Gastroesophageal sphincter (tissue), 4 donors: Measurements from ENCODE around the gene DENND2C. TPM values are rescaled to one million over a fixed set of nuclear protein-coding genes. Genes with fewer than 3 reads are reported as not detected.

Experiments used
- ATAC-seq: fragments of 150-250 bp; one replicate; pipeline ENCODE4 v1.9.1; 2016; ENCODE audit warnings: mild to moderate bottlenecking, moderate library complexity
- H3K27ac ChIP-seq, 4 donors: fragments of 200-600 bp; sonication (generic) in 3 of 4; 1 replicate in 3 of 4; 2 replicates in 1 of 4; pipeline ENCODE4 v1.5.1; 2016 to 2019
- H3K27me3 ChIP-seq: fragments of 200-600 bp; sonication (generic); one replicate; pipeline ENCODE4 v1.5.1; 2019
- H3K36me3 ChIP-seq, 2 donors: fragments of 200-600 bp; sonication (generic); one replicate each; pipeline ENCODE4 v1.5.1; 2019; ENCODE audit warnings: control low read depth in 1 of 2
- H3K4me1 ChIP-seq, 3 donors: fragments of 200-600 bp; sonication (generic); 1 replicate in 2 of 3; 2 replicates in 1 of 3; pipeline ENCODE4 v1.5.1; 2016 to 2019; ENCODE audit warnings: control low read depth in 2 of 3
- H3K4me3 ChIP-seq, 2 donors: fragments of 200-600 bp; sonication (generic); one replicate each; pipeline ENCODE4 v1.5.1; 2019; ENCODE audit warnings: mild to moderate bottlenecking in 1 of 2, moderate library complexity in 1 of 2
- H3K9me3 ChIP-seq, 3 donors: fragments of 200-600 bp; sonication (generic); one replicate each; pipeline ENCODE4 v1.5.1; 2017 to 2019; ENCODE audit warnings: control low read depth in 2 of 3
- CTCF ChIP-seq, 4 experiments: fragments of 200-600 bp in 2 of 4; fragments of 450-650 bp in 2 of 4; sonication (generic) in 1 of 4; IDR thresholded peaks; one replicate each; pipeline ENCODE4 v1.5.1; 2017 to 2019; ENCODE audit warnings: antibody characterized with exemption in 4 of 4, mild to moderate bottlenecking in 2 of 4, moderate library complexity in 2 of 4
- EP300 ChIP-seq: sonication (generic); formaldehyde crosslinking; IDR thresholded peaks from one replicate; pipeline ENCODE4 v1.6.1; 2017; ENCODE audit warnings: antibody characterized with exemption, mild to moderate bottlenecking
- POLR2A ChIP-seq, 2 donors: fragments of 450-650 bp; IDR thresholded peaks; one replicate each; pipeline ENCODE4 v1.6.1; 2017; ENCODE audit warnings: antibody characterized with exemption in 2 of 2, mild to moderate bottlenecking in 2 of 2, moderate library complexity in 1 of 2
- POLR2AphosphoS5 ChIP-seq: sonication (generic); formaldehyde crosslinking; IDR thresholded peaks from one replicate; pipeline ENCODE4 v1.6.1; 2017; ENCODE audit warnings: antibody characterized with exemption
- WGBS, 2 donors: methylation state at CpG; one replicate each; pipeline ENCODE4 v1.1.5; 2018; ENCODE audit warnings: low coverage in 1 of 2; 5-methylcytosine and 5-hydroxymethylcytosine counted together
- total RNA-seq, 4 donors: library from RNA; depleted of rRNA; stranded (reverse); fragments of >200 nt; gene quantifications; one replicate each; pipeline ENCODE4 v1.1.0, GENCODE V29; 2016

Gene DENND2C
- total RNA-seq, 4 donors from 2014 or later, result 2.8 to 5.3 (median 2.9) TPM

DNA sequence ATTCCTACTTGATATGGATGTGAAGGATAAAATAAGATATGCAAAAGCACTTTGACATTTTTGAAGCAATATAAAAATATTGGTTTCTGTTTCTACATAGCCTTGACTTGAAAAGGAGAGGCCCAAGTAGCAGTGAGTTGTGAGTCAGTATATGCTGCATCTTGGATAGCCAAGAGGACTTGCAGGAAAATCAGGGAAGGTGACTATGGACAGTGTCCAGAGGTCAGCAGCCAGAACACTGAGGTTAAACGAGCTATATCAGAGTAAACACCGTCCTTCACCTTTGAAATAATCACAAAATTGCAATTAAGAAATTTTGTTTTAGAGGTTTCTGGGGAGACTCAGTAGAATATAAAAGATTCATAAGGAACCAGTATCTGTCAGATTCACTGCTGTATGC, 32.1 kb upstream of the DENND2C start:
- H3K36me3 ChIP-seq, result peaks cover 4 to 18% of the 10 kb centered on the region in 2 donors
- no peak overlapping the region for H3K27ac ChIP-seq
- no peak overlapping the region for H3K4me3 ChIP-seq
- TF ChIP-seq EP300 (no peak), POLR2A (IDR thresholded peaks at IDR 0.05) (no peak), POLR2AphosphoS5 (no peak), CTCF (IDR thresholded peaks at IDR 0.05) (no peak)
- no peak for ATAC-seq
- H3K4me1 ChIP-seq, result no peaks in the 10 kb centered on the region
- H3K9me3 ChIP-seq, result no peaks in the 10 kb centered on the region
- H3K27me3 ChIP-seq, result no peaks in the 10 kb centered on the region
- 49 to 68% methylated on average over 2 of the region's 2 CpGs for WGBS, 2 donors

DNA sequence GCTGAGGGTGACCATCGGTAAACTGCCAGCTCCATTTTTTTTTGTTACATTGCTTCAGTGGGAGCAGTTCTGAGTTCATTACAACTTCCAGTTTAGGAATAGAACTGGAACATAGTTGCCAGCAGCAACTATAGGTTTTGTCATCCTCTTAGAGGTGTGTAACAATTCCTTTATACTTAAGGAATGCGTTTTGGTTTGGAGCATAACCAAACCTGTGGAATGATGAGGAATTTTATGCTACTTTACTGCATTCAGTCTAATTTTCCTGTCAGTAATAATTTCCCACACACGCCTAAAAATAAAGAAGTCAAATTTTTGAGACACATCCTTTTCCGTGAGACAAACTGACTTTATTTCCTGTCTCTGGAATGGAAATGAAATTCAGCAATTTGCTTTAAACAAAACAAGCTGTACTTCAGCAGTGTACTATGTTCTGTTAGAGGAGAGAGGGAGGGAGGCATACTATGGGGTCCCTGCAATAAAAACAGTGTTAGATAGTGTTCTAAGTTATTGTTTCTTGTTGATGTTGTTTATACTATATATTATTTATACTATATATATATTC, 30.3 kb upstream of the DENND2C start:
- Histone ChIP-seq H3K36me3 (no peaks in the 10 kb centered on the region), H3K4me1 (no peaks in the 10 kb centered on the region), H3K4me3 (no peak overlapping the region), H3K27me3 (no peaks in the 10 kb centered on the region), H3K27ac (no peak overlapping the region), H3K9me3 (no peaks in the 10 kb centered on the region)
- TF ChIP-seq POLR2AphosphoS5 (no peak), EP300 (no peak), POLR2A (IDR thresholded peaks at IDR 0.05) (no peak), CTCF (IDR thresholded peaks at IDR 0.05) (no peak)
- ATAC-seq, result no peak
- 41 to 42% methylated on average over 4 of the region's 4 CpGs for WGBS, 2 donors

DNA sequence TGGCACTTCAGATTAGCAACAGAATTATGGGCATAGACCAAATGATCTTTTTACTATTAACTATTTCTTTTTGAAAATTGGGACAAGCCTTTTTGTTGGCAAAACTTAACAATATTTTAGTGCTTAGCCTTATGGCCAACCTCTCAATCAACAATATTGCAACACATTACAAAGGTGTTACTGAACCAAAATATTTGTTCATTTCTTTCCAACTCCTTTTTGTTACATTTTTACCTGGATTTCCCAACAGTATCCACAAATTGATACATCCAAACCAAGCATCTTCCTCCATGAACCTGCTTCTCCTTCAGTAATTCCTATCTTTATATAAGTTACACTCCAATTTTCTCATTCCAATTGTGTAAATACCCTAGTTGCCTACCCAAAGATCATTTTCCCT, 27.0 kb upstream of the DENND2C start:
- Histone ChIP-seq H3K36me3 (no peaks in the 10 kb centered on the region), H3K4me1 (no peaks in the 10 kb centered on the region), H3K27ac (no peak overlapping the region), H3K4me3 (no peak overlapping the region), H3K27me3 (peaks cover 15% of the 10 kb centered on the region), H3K9me3 (no peaks in the 10 kb centered on the region)
- no peak for ATAC-seq
- TF ChIP-seq CTCF (IDR thresholded peaks at IDR 0.05) (no peak), POLR2AphosphoS5 (no peak), EP300 (no peak)

- no peak for TF ChIP-seq CTCF (IDR thresholded peaks at IDR 0.05)
- no peak for TF ChIP-seq POLR2A (IDR thresholded peaks at IDR 0.05)
- no peak for TF ChIP-seq EP300
- no peak for TF ChIP-seq POLR2AphosphoS5
- 31 to 69% methylated on average over 5 to 6 of the region's 6 CpGs for WGBS, 2 donors
- H3K9me3 ChIP-seq, result no peaks in the 10 kb centered on the region
- no peak within 1 kb of the TSS for H3K27ac ChIP-seq
- no peak within 1 kb of the TSS for H3K4me3 ChIP-seq
- H3K36me3 ChIP-seq, result no peaks in the 10 kb centered on the region
- ATAC-seq, result no peak
- H3K27me3 ChIP-seq, result peaks cover 15% of the 10 kb centered on the region
- no peaks in the 10 kb centered on the region for H3K4me1 ChIP-seq
Observed at GRCh38 chr1:114695430-114696058, 25.7 kb upstream of the DENND2C start, which contains the start of gene AMPD1. TSS of gene AMPD1 (minus strand) at chr1:114695546. CDS start at chr1:114695471, 75 bp downstream.
